H1 (cell line): ENCODE results near the gene ATP5PB. TPM values are rescaled to one million over a fixed set of nuclear protein-coding genes. Genes with fewer than 3 reads are reported as not detected.

ENCODE experiments used
- CTCF ChIA-PET: fragments of 300-600 bp; sonication (Branson Sonifier 250); formaldehyde crosslinking; loops from one replicate; lab custom pipeline; 2021; ENCODE audit not compliant: partially characterized antibody; lab: Charles Lee
- POLR2A ChIA-PET: fragments of 300-600 bp; sonication (Branson Sonifier 250); formaldehyde crosslinking; loops from one replicate; lab custom pipeline; 2021; ENCODE audit warnings: inconsistent platforms; ENCODE audit not compliant: partially characterized antibody; lab: Charles Lee
- DNase-seq, 2 experiments: peaks; one replicate each; pipeline versions ENCODE4 v3.0.0 to v3.0.0-alpha.2; 2010 to 2022; ENCODE audit warnings: low spot score in 2 of 2, low read depth in 1 of 2, mixed read lengths in 1 of 2
- FAIRE-seq: peaks from 2 replicates; lab custom pipeline; 2011; peaks lifted over from hg19 to GRCh38; lab: Jason Lieb, UNC
- H2AFZ ChIP-seq: 2 replicates; pipeline ENCODE4 v1.8.1; 2012; ENCODE audit warnings: low read length, inconsistent platforms
- H2AK5ac ChIP-seq: 2 replicates; pipeline ENCODE4 v1.6.1; 2013; ENCODE audit warnings: low read depth, low read length
- H2BK120ac ChIP-seq: replicated peaks from 2 replicates; pipeline ENCODE3; 2013; ENCODE audit warnings: low read depth, low read length, inconsistent platforms
- H2BK12ac ChIP-seq: 2 replicates; pipeline ENCODE4 v1.6.1; 2013; ENCODE audit warnings: low read depth, low read length
- H2BK15ac ChIP-seq: 2 replicates; pipeline ENCODE4 v1.6.1; 2013; ENCODE audit warnings: low read length
- H2BK20ac ChIP-seq: 2 replicates; pipeline ENCODE4 v1.6.1; 2013; ENCODE audit warnings: low read length
- H2BK5ac ChIP-seq: 2 replicates; pipeline ENCODE4 v1.6.1; 2013; ENCODE audit warnings: low read depth, low read length
- H3K14ac ChIP-seq: 2 replicates; pipeline ENCODE4 v1.6.1; 2013; ENCODE audit warnings: inconsistent platforms; ENCODE audit not compliant: insufficient read length
- H3K18ac ChIP-seq: 2 replicates; pipeline ENCODE4 v1.6.1; 2013; ENCODE audit warnings: low read length; ENCODE audit errors: extremely low read depth
- H3K23ac ChIP-seq: 2 replicates; pipeline ENCODE4 v1.6.1; 2013; ENCODE audit warnings: inconsistent platforms; ENCODE audit not compliant: insufficient read length
- H3K23me2 ChIP-seq: 2 replicates; pipeline ENCODE4 v1.6.1; 2013; ENCODE audit warnings: low read depth, low read length
- H3K27ac ChIP-seq: 2 replicates; pipeline ENCODE4 v1.6.1; 2011; ENCODE audit warnings: low read depth, low read length, inconsistent platforms
- H3K27me3 ChIP-seq, 4 experiments: replicated peaks in 1 of 4; 1 replicate in 1 of 4; 2 replicates in 3 of 4; pipeline versions ENCODE4 v1.6.1 to v1.8.1; 2011 to 2013; ENCODE audit warnings: low read length in 3 of 4, mild to moderate bottlenecking in 3 of 4, inconsistent platforms in 2 of 4, mixed read lengths in 2 of 4, moderate library complexity in 1 of 4; ENCODE audit not compliant: control insufficient read depth in 3 of 4, insufficient read depth in 3 of 4; ENCODE audit errors: extremely low read depth in 1 of 4
- H3K36me3 ChIP-seq, 4 experiments: 2 replicates each; pipeline versions ENCODE4 v1.6.1 to v1.8.1; 2011 to 2013; ENCODE audit warnings: mild to moderate bottlenecking in 4 of 4, low read length in 3 of 4, moderate library complexity in 2 of 4, control low read depth in 1 of 4, inconsistent platforms in 1 of 4; ENCODE audit not compliant: insufficient read depth in 4 of 4, control insufficient read depth in 2 of 4
- H3K4ac ChIP-seq: replicated peaks from 2 replicates; pipeline ENCODE3; 2013; ENCODE audit warnings: low read length, low read depth, mixed read lengths, inconsistent platforms; ENCODE audit not compliant: insufficient read length
- H3K4me1 ChIP-seq, 4 experiments: replicated peaks in 1 of 4; 1 replicate in 1 of 4; 2 replicates in 3 of 4; pipeline versions ENCODE4 v1.6.1 to v1.8.1; 2011 to 2013; ENCODE audit warnings: low read length in 3 of 4, inconsistent platforms in 2 of 4, mixed read lengths in 1 of 4; ENCODE audit not compliant: insufficient read depth in 4 of 4, control insufficient read depth in 3 of 4
- H3K4me2 ChIP-seq, 2 experiments: 2 replicates each; pipeline versions ENCODE4 v1.6.1 to v1.8.1; 2011 to 2013; ENCODE audit warnings: low read depth in 2 of 2, low read length in 2 of 2, control low read depth in 1 of 2, inconsistent platforms in 1 of 2, mild to moderate bottlenecking in 1 of 2; ENCODE audit not compliant: insufficient read depth in 1 of 2
- H3K4me3 ChIP-seq, 4 experiments: fragments of 200-600, 300-600 bp in 1 of 4; sonication (generic), shearing (Covaris generic), sonication (Bioruptor Twin) in 1 of 4; 2 replicates each; pipeline versions ENCODE4 v1.5.1 to v1.8.1; 2011 to 2016; ENCODE audit warnings: low read length in 4 of 4, low read depth in 3 of 4, control low read depth in 2 of 4, inconsistent platforms in 2 of 4, mild to moderate bottlenecking in 2 of 4, mixed read lengths in 1 of 4, moderate library complexity in 1 of 4; ENCODE audit not compliant: insufficient read depth in 2 of 4; ENCODE audit errors: extremely low read depth in 1 of 4
- H3K56ac ChIP-seq: replicated peaks from 2 replicates; pipeline ENCODE3; 2013; ENCODE audit warnings: low read depth, mild to moderate bottlenecking, mixed read lengths, low read length, inconsistent platforms; ENCODE audit not compliant: insufficient read length
- H3K79me1 ChIP-seq: 2 replicates; pipeline ENCODE4 v1.6.1; 2013; ENCODE audit warnings: low read depth, low read length, control low read depth
- H3K79me2 ChIP-seq, 2 experiments: 2 replicates each; pipeline versions ENCODE4 v1.6.1 to v1.8.1; 2012 to 2013; ENCODE audit warnings: low read length in 2 of 2, mild to moderate bottlenecking in 2 of 2, inconsistent platforms in 1 of 2; ENCODE audit not compliant: insufficient read depth in 2 of 2, control insufficient read depth in 1 of 2
- H3K9ac ChIP-seq, 4 experiments: replicated peaks in 1 of 4; 1 replicate in 1 of 4; 2 replicates in 3 of 4; pipeline versions ENCODE4 v1.6.1 to v1.8.1; 2011 to 2013; ENCODE audit warnings: low read depth in 3 of 4, low read length in 3 of 4, control low read depth in 2 of 4, mild to moderate bottlenecking in 2 of 4, moderate library complexity in 2 of 4, inconsistent platforms in 1 of 4; ENCODE audit errors: extremely low read depth in 1 of 4
- H3K9me3 ChIP-seq, 2 experiments: 2 replicates each; pipeline versions ENCODE4 v1.6.1 to v1.8.1; 2012 to 2013; ENCODE audit warnings: mild to moderate bottlenecking in 2 of 2, moderate library complexity in 2 of 2, control low read depth in 1 of 2, inconsistent platforms in 1 of 2, low read depth in 1 of 2, low read length in 1 of 2, mixed read lengths in 1 of 2; ENCODE audit not compliant: insufficient read depth in 2 of 2
- H4K20me1 ChIP-seq, 2 experiments: replicated peaks in 1 of 2; 2 replicates each; pipeline versions ENCODE3 to v1.8.1; 2011 to 2013; ENCODE audit warnings: inconsistent platforms in 2 of 2, low read length in 2 of 2, mild to moderate bottlenecking in 1 of 2; ENCODE audit not compliant: insufficient read depth in 2 of 2, control insufficient read depth in 1 of 2
- H4K5ac ChIP-seq: 2 replicates; pipeline ENCODE4 v1.6.1; 2013; ENCODE audit warnings: low read length, low read depth, mixed read lengths, inconsistent platforms; ENCODE audit not compliant: insufficient read length
- H4K8ac ChIP-seq: 2 replicates; pipeline ENCODE4 v1.8.0; 2013; ENCODE audit warnings: mild to moderate bottlenecking, moderate library complexity, low read length, inconsistent platforms; ENCODE audit not compliant: insufficient read depth; ENCODE audit errors: extremely low read depth
- H4K91ac ChIP-seq: replicated peaks from 2 replicates; pipeline ENCODE3; 2013; ENCODE audit warnings: low read length, mixed read lengths, inconsistent platforms; ENCODE audit not compliant: insufficient read length
- KDM4A ChIP-seq: IDR thresholded peaks from one replicate; pipeline ENCODE4 v1.7.1; 2012; ENCODE audit warnings: low read depth, mild to moderate bottlenecking, moderate library complexity, low read length, inconsistent platforms; ENCODE audit not compliant: severe bottlenecking
- MAFK ChIP-seq: IDR thresholded peaks from 2 replicates; pipeline ENCODE4 v1.6.1; 2012; ENCODE audit warnings: low read depth, mild to moderate bottlenecking, improper control_type of control experiment, low read length
- POLR2AphosphoS5 ChIP-seq: IDR thresholded peaks from 2 replicates; pipeline ENCODE4 v1.6.1; 2011; ENCODE audit warnings: low read depth, low read length
- RAD21 ChIP-seq, 2 experiments: IDR thresholded peaks in 1 of 2; conservative IDR thresholded peaks in 1 of 2; 2 replicates each; pipeline ENCODE4 v1.6.1; 2011; ENCODE audit warnings: low read depth in 2 of 2, low read length in 2 of 2, improper control_type of control experiment in 1 of 2, inconsistent platforms in 1 of 2, mild to moderate bottlenecking in 1 of 2, moderate library complexity in 1 of 2
- YY1 ChIP-seq: IDR thresholded peaks from 2 replicates; pipeline ENCODE4 v1.6.1; 2011; ENCODE audit warnings: low read depth, mild to moderate bottlenecking, low read length
- WGBS, 2 experiments: shearing (Covaris generic) in 1 of 2; methylation state at CpG; one replicate each; pipeline versions ENCODE4 v1.1.6 to v1.1.7; 2013 to 2015; ENCODE audit warnings: low lambda C conversion rate in 2 of 2, mixed read lengths in 2 of 2, inconsistent platforms in 1 of 2, low coverage in 1 of 2, missing lambda C conversion rate in 1 of 2; ENCODE audit not compliant: insufficient replicate concordance in 2 of 2, insufficient coverage in 1 of 2, insufficient read length in 1 of 2; ENCODE audit errors: extremely low coverage in 1 of 2, missing lambda C conversion rate in 1 of 2; 5-methylcytosine and 5-hydroxymethylcytosine counted together
- polyA plus RNA-seq, 7 experiments: library from polyadenylated mRNA; depleted of rRNA in 3 of 7; stranded (reverse) in 5 of 7; unstranded in 2 of 7; fragments of >200 nt in 5 of 7; fragments of 200-250 nt in 2 of 7; gene quantifications; 1 replicate in 5 of 7; 2 replicates in 1 of 7; 4 replicates in 1 of 7; pipeline versions ENCODE4 v1.2.1 to v1.2.3, GENCODE V29; 2011 to 2013; ENCODE audit warnings: missing spikeins in 2 of 7, mixed read lengths in 2 of 7
- total RNA-seq: library from RNA; stranded (reverse); fragmentation: NEBNext Ultra II Directional; extraction: Animal tissue kit (Norgen Biotek cat#: 25700); gene quantifications from 2 replicates; pipeline ENCODE4 v1.2.1, GENCODE V29; 2021

ATP5PB gene
- total and polyA plus RNA-seq, 2 of the 8 experiments (the other 6 are each of a cell fraction or from before 2014, with no cell fraction given), result 232 to 262 TPM

- no peak for FAIRE-seq
- Histone ChIP-seq H3K14ac (no peak overlapping the region), H3K79me2 (no peaks in the 10 kb centered on the region), H4K91ac (no peak overlapping the region), H2BK120ac (no peak overlapping the region), H2BK15ac (no peak overlapping the region), H3K79me1 (no peaks in the 10 kb centered on the region), H3K36me3 (peaks cover 0 to 3% (median 0%) of the 10 kb centered on the region in 4 experiments; a peak in 3 of 8 replicates), H3K4me3 (no peak overlapping the region), H2AFZ (no peak overlapping the region), H4K8ac (no peak overlapping the region), H3K9ac (no peak overlapping the region), H3K4me2 (no peak overlapping the region), H3K18ac (no peak overlapping the region), H3K27me3 (no peaks in the 10 kb centered on the region), H3K4me1 (no peaks in the 10 kb centered on the region), H2BK5ac (no peak overlapping the region), H3K56ac (no peak overlapping the region), H4K5ac (no peak overlapping the region), H3K23ac (no peak overlapping the region), H2AK5ac (no peak overlapping the region), H2BK20ac (no peak overlapping the region), H3K9me3 (no peaks in the 10 kb centered on the region), H3K27ac (no peak overlapping the region), H3K4ac (no peak overlapping the region), H2BK12ac (no peak overlapping the region), H3K23me2 (no peaks in the 10 kb centered on the region), H4K20me1 (no peaks in the 10 kb centered on the region)
- ChIA-PET CTCF (interaction anchor here (0.8 to 2.5 kb wide), 5 partner anchors 9 to 244 kb away, joined by 3 to 6 read pairs (median 3); no protein-coding TSS in a partner anchor), POLR2A (interaction anchor here (0.7 kb wide), 1 partner anchor 31 kb away, joined by 3 read pairs; no protein-coding TSS in a partner anchor)
- DNase-seq, result no peak
- 80% methylated on average over 3 of the region's 3 CpGs; no CpG with 5 or more reads in 1 of the 2 experiments for WGBS, 2 experiments
- no peak for TF ChIP-seq YY1
- no peak for TF ChIP-seq POLR2AphosphoS5
- TF ChIP-seq KDM4A, result no peak
- no peak for TF ChIP-seq MAFK
- TF ChIP-seq RAD21 (IDR thresholded peaks at IDR 0.05 in 1 of 2, conservative IDR thresholded peaks at IDR 0.05 in 1 of 2; ENCODE audit: low read depth in 2 of 2, low read length in 2 of 2), result no peak
- TF ChIP-seq, all 59 proteins: peak for 0
Measured at GRCh38 chr1:111471012-111471411, 21.7 kb downstream of the ATP5PB start.
